OCI-LY3 (cell line): ENCODE results near the gene MGRN1.

ENCODE experiments used
- CTCF ChIP-seq: fragments of 200-600, 300-600 bp; sonication (generic); IDR thresholded peaks from 2 replicates; pipeline ENCODE4 v1.5.1; 2014; ENCODE audit warnings: antibody characterized with exemption, low read length, low read depth
- EZH2phosphoT487 ChIP-seq: fragments of 200-600 bp; shearing (Covaris generic); IDR thresholded peaks from 2 replicates; pipeline ENCODE4 v1.6.1; 2018; ENCODE audit warnings: antibody characterized with exemption, mixed run types, low read depth

GRCh38 chr16:4693956-4694641, 69.5 kb downstream of the MGRN1 start:
- TF ChIP-seq CTCF, result no peak
- TF ChIP-seq EZH2phosphoT487, result no peak
